ENCODE measurements around the gene SSBP2. TPM values are rescaled to one million over a fixed set of nuclear protein-coding genes. Genes with fewer than 3 reads are reported as not detected.
"Not testable (repeated sequence)": the region's sequence is repeated elsewhere in the genome, so short reads cannot be mapped to it uniquely, and the experiment has no call there.

The SSBP2 gene
- total RNA-seq, 1 donor from 2014 or later: 102 TPM

- intact Hi-C loops (cut with DNase I): no loop called here
Observed at GRCh38 chr5:81630684-81631083, 120.2 kb downstream of the SSBP2 start.

GRCh38 chr5:81629986-81630385, 120.9 kb downstream of the SSBP2 start:
- no peak for DNase-seq (ENCODE audit: low spot score)
- intact Hi-C loops (cut with DNase I): loop anchor here (10.0 kb wide), 1 partner anchor 115 kb away; no protein-coding TSS in a partner anchor

More at GRCh38 chr5:81630684-81631083, 120.2 kb downstream of the SSBP2 start:
- DNase-seq (ENCODE audit: low spot score): no peak

GRCh38 chr5:81628061-81628460, 122.8 kb downstream of the SSBP2 start:
- intact Hi-C loops (cut with DNase I): loop anchor here (10.0 kb wide), 1 partner anchor 117 kb away; no protein-coding TSS in a partner anchor
- DNase-seq (ENCODE audit: low spot score): not testable (repeated sequence)

DNA sequence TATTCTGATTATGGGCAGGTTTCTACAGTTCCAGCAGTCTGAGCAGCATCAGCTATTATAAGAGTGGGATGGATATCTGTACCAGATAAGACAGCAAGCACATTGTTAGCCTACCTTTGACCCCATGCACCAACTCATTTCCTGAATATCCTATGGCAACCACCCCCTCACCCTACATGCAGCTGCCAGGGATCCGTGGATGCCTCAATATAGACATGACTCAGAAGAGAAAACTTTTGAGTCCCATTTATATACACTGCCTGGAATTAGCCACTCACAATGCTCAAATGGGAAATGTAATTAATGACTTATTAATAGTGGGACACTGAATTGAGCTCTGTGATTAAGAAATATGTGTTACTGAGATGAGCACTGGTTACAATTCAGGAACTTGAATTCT, 124.4 kb downstream of the SSBP2 start:
- no peak for DNase-seq (ENCODE audit: low spot score)
- intact Hi-C loops (cut with DNase I): loop anchor here (10.0 kb wide), 1 partner anchor 118 kb away; no protein-coding TSS in a partner anchor

- intact Hi-C loops (cut with DNase I): no loop called here
- DNase-seq (ENCODE audit: low spot score): no peak
Observed at GRCh38 chr5:81609810-81610375, 141.0 kb downstream of the SSBP2 start.

DNA sequence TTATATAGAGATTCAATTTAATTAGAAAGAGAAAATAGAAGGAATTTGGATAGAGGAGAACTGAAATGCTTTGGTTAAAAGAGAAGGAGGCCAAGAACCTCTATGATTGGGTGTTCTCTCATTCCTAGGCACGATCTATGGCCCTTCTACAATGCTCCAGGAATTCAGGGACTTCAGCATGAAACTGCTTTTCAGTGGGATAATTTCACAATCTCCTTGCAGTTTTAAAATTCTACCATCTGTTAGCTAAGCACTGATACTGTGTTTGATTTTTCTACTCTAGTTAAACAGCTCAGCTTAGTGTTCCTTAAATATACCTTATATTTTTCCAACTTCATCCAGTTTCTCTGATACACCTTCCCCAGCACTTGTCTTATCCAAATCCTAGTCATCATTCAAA, 141.9 kb downstream of the SSBP2 start:
- intact Hi-C loops (cut with DNase I): no loop called here
- DNase-seq (ENCODE audit: low spot score): no peak

- intact Hi-C loops (cut with DNase I): no loop called here
- no peak for DNase-seq (ENCODE audit: low spot score)
Observed at GRCh38 chr5:81607693-81608092, 143.2 kb downstream of the SSBP2 start.

DNA sequence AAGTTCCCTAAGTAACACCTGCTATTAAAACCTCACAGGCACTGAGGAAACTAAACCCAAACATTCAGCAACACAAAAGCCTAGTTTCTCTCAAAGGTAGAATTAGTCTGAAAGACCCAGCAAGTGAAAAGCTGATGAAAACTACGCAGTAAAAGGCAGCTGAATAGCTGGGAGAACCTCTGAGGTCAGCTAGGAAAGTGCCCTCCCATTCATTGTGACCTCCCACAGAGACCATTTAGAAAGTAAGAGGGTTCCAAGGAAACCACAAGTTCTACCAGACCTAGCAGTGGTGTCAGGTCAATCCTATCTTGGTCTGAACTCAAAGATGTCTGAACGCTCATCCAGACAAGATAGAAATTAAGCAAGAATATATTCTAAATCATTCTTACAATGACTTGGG, 144.7 kb downstream of the SSBP2 start:
- no peak for DNase-seq (ENCODE audit: low spot score)
- intact Hi-C loops (cut with DNase I): no loop called here

GRCh38 chr5:81605299-81605698, 145.6 kb downstream of the SSBP2 start:
- no peak for DNase-seq (ENCODE audit: low spot score)
- intact Hi-C loops (cut with DNase I): no loop called here

- no peak for DNase-seq (ENCODE audit: low spot score)
- intact Hi-C loops (cut with DNase I): no loop called here
Observed at GRCh38 chr5:81604193-81604592, 146.7 kb downstream of the SSBP2 start.

- intact Hi-C loops (cut with DNase I): no loop called here
- DNase-seq (ENCODE audit: low spot score): no peak
Observed at GRCh38 chr5:81601919-81602318, 149.0 kb downstream of the SSBP2 start.

DNA sequence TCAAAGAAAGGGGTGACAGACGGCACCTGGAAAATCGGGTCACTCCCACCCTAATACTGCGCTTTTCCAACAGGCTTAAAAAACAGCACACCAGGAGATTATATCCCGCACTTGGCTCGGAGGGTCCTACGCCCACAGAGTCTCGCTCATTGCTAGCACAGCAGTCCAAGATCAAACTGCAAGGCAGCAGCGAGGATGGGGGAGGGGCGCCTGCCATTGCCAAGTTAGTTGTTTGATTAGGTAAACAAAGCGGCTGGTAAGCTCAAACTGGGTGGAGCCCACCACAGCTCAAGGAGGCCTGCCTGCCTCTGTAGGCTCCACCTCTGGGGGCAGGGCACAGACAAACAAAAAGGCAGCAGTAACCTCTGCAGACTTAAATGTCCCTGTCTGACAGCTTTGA, 158.8 kb downstream of the SSBP2 start:
- DNase-seq (ENCODE audit: low spot score); intact Hi-C loops (cut with DNase I): not testable (repeated sequence)

GRCh38 chr5:81590498-81591384, 160.2 kb downstream of the SSBP2 start:
- no peak for DNase-seq (ENCODE audit: low spot score)
- intact Hi-C loops (cut with DNase I): no loop called here

DNA sequence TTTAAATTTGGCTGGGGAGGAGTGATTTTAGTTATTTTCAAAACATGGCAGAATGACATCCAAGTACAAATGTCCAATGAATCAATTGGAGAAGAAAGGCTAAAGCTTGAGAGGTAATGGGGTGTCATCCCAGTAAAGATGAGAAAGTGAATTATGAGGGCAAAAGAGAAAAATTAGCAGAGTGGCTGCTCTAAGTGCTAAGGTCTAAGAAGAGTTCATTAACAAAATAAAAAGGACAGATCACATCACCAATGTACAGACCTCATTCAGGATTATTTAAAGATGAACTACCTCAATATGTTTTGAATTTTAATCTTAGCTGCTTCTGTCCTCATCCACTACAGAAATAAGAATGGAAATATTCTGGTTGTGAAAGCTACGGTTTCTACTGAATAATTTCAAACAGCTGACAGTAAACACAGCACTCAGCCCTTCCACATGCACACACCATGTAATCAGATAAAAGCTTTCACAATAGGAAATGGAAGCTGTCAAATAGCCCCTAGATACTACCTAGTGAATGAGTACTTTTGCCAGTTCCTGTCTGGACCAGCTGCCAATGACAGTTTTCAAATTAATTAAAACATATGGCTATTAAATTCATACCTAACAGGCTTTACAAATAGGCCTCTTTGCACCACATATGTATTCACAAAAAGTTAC, 171.5 kb downstream of the SSBP2 start:
- no peak for DNase-seq (ENCODE audit: low spot score)
- intact Hi-C loops (cut with DNase I): no loop called here

DNA sequence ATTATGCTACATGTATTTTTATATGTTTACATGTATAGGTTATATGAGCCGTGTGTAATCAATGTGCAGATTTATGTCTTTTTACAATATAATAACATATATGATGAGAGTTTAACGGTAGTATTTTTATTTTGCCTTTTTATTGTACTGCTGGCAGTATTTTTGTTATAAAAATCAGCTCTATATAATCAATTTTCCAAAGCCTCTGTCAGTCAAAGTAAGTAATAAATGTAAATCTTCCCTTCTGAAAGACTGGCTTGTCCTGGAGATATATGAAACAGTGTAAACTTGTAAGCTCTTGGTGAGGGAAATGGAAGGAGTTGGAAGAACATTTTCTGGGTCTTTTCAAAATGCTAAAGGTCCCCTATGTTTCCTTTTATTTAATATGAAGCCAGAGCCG, 173.8 kb downstream of the SSBP2 start:
- intact Hi-C loops (cut with DNase I): no loop called here
- no peak for DNase-seq (ENCODE audit: low spot score)

- DNase-seq (ENCODE audit: low spot score): no peak
- intact Hi-C loops (cut with DNase I): no loop called here
Observed at GRCh38 chr5:81575924-81576323, 175.0 kb downstream of the SSBP2 start.

GRCh38 chr5:81572201-81572600, 178.7 kb downstream of the SSBP2 start:
- no peak for DNase-seq (ENCODE audit: low spot score)
- intact Hi-C loops (cut with DNase I): no loop called here

GRCh38 chr5:81558188-81558587, 192.7 kb downstream of the SSBP2 start:
- no peak for DNase-seq (ENCODE audit: low spot score)
- intact Hi-C loops (cut with DNase I): no loop called here

- no peak for DNase-seq (ENCODE audit: low spot score)
- intact Hi-C loops (cut with DNase I): no loop called here
Observed at GRCh38 chr5:81556809-81557208, 194.1 kb downstream of the SSBP2 start.

DNA sequence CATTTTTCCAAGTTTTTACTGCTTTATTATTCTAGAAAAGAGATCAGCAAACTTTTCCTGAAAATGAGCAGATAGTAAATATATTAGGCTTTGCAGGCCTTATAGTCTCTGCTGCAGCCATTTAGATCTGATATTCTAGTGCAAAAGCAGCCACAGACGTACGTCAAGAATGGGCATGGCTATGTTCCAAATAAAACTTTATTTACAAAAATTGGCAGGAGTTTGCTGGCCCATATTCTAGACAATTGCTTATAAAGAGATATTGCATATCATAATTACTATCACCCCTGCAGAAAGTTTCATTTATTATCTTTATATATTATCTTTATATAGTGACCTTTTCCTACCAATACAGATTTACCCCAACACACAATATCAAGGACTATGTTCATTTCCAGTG, 195.0 kb downstream of the SSBP2 start:
- intact Hi-C loops (cut with DNase I): no loop called here
- DNase-seq (ENCODE audit: low spot score): no peak

Measured in cardiac septum (tissue), 1 donor.